CD4-positive, alpha-beta T cell treated with Interleukin-15 for 4 hours (primary cell): Measurements from ENCODE around the gene PIANP.
"Not testable (repeated sequence)": the region's sequence is repeated elsewhere in the genome, so short reads cannot be mapped to it uniquely, and the experiment has no call there.

ENCODE experiments used
- DNase-seq: peaks from one replicate; pipeline ENCODE4 v3.0.0-alpha.2; 2020; ENCODE audit warnings: low spot score

Gene PIANP, protein sequence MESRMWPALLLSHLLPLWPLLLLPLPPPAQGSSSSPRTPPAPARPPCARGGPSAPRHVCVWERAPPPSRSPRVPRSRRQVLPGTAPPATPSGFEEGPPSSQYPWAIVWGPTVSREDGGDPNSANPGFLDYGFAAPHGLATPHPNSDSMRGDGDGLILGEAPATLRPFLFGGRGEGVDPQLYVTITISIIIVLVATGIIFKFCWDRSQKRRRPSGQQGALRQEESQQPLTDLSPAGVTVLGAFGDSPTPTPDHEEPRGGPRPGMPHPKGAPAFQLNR

DNA sequence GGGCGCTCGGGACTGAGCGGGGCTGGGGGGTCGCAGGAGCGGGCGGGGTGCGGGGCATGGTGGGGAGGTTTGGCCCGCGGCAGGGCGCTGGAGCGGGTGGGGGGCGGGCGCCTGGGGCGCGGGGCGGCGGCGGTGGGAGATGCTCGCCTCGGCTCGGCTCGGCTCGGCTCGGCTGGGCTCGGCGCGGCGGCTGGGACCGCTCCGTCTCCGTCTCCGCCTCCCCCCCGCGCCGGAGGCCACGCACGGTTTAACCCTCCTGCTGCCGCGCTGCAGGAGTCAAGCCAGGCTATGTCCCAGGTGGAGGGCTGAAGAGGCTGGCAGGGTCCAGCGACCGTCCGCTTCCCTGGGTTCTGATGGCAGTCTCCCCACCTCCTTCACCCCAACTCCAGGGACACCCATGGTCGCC is at the start of gene PIANP:
TSS of gene PIANP (minus strand) at position 170 of the 406 bp plus-strand sequence. CDS start 2,754 bp downstream, outside the sequence.
- peak; percentile 31 for DNase-seq

DNA sequence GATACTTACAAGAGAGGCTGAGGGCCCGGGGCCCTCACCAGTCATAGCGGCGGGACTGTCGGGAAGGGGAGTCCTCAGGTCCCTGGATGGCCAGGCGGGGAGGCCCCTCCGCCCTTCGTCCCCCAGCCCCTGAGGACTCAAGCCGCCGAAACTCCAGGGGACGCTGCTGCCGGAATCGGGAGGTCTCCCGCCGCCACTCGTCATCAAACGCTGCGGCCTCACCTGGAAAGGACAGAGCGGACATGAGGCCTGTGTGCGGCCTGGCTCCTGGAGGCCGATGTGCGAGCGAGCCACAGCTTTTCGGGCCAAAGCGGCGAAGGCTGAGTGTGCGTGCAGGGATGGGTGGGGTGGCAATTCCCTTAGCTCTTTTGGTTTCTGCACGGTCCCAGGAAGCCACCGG is 48.1 kb upstream of the PIANP start:
- no peak for DNase-seq

DNA sequence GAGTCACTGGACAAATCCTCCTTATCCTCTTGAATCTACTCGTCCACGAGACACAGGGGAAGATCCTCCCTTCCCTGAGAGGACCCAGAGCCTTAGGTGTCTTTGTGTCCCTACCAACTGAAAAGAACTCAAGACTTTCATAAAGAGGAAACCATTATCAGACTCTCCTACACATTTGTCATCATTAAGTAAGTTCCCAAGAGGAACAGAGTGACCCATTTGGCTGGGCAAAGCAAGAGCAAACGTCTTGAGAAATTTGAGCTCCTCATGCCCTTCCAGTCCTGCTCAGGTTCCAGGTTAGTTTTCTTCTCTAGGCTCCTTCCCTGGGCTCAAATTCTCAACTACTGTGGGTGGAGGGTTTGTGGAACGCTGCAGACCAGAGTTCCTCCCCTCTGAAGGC is 46.6 kb upstream of the PIANP start:
- no peak for DNase-seq

DNA sequence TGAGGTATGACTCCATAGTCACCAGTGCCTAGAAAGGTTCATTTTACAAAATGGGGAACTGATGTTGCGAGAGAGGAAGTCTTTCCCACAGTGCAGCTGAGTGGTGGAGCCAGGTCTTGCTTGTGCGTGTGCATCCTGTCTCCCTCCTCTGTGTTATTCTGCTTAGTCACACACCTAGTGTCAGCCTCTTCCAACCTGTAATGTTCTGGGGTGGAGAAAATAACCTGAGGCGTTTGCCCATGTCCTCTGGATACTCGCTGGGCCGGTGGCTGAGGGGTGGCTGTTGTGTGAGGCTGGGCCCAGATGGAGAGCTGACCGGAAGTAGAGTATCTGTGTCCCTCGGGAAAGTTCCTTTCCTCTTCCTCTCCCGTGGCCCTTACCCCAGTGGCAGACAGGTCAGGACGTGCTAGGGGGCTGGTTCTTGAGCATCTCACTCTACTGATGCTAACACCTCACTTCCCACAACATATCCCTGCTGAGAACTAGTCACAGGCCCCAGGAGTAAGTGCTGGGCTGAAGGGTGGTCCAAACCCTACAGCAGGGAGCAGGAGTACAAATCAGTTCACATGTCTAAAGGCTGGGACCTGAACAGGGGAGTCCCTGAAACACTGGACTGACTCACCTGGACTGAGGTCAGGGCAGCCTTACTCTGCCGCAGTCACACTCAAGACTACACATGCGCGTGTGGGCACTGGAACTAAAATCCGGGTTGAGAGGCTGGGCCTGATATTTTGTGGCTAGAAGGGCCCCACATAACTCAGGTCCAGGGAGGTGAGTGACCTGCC is 45.3 kb upstream of the PIANP start:
- peak; percentile 29 for DNase-seq

DNA sequence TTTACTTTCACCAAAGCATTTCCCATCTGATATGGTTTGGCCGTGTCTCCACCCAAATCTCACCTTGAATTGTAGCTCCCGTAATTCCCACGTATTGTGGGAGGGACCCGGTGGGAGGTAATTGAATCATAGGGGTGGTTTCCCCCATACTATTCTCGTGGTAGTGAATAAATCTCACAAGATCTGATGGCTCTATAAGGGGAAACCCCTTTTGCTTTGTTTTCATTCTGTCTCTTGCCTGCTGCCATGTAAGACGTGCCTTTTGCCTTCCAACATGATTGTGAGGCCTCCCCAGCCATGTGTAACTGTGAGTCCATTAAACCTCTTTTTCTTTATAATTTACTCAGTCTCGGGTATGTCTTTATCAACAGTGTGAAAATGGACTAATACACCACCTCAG is 42.7 kb upstream of the PIANP start:
- DNase-seq, result not testable (repeated sequence)

DNA sequence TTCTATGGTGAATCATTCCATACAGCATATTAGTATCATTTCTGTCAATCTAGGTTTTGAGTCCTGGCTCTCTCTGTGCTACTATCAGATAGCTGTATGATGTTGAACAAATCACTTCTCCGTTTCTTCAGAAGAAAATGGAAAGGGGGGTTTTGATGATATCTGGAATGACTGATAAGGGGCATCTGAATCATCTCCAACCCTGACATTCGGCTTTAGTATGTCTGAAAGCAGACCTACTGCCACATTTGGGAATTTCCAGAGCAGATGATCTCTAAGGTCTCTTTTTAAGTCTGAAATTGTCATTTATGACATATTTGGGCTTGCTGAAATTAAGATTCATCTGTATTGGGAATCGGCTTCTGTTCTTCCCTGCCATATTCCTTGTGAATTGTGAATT is 42.2 kb upstream of the PIANP start:
- no peak for DNase-seq

DNA sequence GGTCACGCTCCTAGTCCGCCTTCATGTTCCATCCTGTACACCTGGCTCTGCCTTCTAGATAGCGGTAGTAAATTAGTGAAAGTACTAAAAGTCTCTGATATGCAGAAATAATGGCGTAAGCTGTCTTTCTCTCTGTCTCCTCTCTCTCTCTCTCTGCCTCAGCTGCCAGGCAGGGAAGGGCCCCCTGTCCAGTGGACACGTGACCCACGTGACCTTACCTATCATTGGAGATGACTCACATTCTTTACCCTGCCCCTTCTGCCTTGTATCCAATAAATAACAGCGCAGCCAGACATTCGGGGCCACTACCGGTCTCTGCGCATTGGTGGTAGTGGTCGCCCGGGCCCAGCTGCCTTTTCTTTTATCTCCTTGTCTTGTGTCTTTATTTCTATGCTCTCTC is 41.5 kb upstream of the PIANP start:
- DNase-seq, result not testable (repeated sequence)

DNA sequence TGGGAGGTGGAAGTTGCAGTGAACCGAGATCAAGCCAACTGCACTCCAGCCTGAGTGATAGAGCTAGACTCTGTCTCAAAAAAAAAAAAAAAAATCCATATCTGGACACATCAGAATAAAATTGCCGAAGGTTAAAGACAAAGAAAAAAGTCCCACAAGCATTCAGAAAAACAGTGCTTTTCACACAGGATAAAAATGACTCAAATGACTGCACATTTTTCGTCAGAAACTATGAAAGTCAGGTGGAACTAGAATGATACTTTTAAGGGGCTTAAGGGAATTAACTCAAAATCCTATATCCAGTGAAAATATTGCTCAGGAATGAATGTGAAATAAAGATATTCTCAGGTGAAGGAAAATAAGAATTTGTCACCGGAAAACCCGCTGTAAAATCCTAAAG is 36.1 kb upstream of the PIANP start:
- DNase-seq, result no peak

DNA sequence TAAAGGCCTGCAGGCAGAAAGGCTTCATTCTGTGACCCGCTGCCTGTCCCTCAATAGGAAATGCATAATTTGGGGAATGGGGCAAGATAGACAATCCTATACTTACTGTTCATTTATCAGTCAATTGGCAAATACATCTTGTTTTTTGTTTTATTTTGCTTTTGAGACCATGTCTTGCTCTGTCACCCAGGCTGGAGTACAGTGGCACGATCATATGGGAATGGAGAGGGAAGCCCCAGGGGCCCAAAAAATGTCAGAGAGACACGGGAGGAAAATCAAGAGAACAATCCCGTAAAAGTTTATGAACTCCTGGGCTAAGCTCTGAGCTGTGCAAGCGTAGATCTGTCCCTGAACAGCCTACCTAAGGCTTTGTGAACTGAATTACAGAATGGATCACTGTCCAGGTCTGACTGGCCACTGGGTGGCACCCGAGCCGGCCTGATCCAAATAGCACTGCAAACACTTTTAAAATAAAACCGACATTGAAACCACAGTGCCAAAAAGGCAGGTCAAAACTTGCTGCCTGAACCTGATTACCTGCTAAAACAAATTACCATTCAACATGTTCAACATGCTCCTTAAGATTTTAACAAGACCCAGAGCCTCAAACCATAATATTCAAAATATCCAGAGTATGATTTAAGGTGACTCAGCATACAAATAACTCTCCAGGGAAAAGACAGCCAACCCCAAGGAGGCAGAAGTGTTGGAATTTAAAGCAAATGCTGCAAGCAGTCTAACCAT is 35.0 kb upstream of the PIANP start:
- peak; percentile 44 for DNase-seq

DNA sequence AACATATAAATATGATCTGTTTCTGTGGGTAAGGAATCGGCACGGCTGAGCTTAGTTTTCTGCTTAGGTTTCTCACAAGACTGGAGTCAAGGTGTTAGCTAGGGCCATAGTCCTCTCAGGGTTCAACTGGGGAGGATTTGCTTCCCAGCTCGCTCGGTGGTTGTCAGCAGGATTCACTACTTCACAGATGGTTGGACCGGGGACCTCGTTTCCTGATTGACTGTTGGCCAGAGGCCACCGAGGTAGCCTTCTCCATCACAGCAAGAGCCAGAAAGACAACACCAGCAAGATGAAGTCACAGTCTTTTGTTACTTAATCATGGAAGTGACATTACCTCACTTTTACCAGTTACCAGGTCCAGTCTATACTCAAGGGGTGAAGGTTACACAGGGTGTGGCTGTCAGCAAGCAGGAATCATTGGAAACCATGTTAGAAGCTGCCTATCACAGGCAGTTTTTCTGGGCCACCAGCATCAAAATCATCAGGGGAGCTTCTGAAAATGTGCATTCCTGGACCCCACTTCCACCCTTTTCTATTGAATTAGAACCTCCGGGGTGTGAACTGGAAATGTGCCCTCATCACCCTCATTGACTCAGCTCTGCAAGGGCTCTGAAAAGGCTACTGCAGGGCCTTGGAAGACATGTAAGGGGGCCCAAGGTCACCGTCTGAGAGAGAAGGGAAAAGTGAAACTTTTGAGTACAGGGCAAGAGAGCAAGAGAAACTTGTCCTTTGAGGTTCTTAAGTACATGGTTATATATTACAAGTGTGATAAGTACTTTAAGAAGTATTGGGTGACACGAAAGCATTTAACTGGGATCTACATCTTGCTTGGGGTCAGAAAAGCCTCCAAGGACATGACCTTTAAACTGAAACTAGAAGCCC is 34.1 kb upstream of the PIANP start:
- DNase-seq, result no peak

DNA sequence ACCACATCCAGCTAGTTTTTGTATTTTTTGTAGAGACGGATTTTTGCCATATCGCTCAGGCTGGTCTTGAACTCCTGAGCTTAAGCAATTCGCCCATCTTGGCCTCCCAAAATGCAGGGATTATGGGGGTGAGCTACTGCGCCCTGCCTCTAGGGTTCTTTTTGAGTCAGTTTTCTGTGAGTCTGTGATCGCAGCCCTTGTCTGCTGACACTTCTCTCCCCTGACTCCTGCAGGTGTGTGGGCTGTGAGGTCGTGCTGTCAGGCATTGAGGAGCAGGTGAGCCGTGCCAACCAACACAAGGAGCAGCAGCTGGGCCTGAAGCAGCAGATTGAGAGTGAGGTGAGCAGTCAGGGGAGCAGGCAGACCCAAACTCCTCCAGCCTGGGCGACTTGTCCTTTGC is 29.6 kb upstream of the PIANP start:
- DNase-seq, result no peak

DNA sequence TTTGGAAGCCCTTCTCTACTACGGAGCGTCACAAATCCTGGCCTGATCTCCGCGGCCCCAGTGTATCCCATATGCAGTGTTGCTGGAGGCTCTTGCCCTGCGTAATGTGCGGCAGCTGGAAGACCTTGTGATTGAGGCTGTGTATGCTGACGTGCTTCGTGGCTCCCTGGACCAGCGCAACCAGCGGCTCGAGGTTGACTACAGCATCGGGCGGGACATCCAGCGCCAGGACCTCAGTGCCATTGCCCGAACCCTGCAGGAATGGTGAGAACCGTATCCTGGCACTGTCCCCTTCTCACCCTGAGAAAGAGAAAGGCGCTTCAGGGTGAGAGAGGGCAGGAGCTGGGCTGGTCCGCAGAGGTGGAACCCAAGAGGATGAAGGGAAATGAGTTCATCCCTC is 28.6 kb upstream of the PIANP start:
- DNase-seq, result no peak

DNA sequence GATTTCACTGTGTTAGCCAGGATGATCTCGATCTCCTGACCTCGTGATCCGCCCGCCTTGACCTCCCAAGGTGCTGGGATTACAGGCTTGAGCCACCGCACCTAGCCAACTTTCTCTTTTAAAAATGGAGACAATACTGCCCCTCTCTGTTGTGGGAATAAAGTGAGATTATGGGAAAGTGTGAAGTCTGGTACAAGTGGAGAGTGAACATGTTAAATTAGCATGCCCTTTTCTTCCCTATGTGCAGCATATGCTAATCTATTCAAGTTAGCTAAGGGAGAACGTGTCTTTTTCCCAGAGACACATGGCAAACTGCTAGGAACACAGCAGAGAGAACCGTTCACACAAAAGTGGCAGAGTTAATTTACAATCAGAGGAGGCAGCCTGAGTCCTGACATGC is 24.7 kb upstream of the PIANP start:
- no peak for DNase-seq

DNA sequence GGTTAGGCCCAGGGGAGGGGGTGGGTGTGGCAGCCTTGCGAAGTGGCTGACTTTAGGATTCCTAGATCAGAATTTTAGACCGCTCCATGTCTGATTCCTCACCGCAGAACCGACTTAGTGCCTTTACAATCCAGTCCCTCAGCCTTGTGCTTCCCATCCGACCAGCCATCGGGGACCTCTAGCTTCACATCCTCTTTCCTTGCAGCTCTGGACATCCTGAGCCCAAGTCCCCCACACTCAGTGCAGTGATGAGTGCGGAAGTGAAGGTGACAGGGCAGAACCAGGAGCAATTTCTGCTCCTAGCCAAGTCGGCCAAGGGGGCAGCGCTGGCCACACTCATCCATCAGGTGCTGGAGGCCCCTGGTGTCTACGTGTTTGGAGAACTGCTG is 23.8 kb upstream of the PIANP start:
- DNase-seq, result no peak

DNA sequence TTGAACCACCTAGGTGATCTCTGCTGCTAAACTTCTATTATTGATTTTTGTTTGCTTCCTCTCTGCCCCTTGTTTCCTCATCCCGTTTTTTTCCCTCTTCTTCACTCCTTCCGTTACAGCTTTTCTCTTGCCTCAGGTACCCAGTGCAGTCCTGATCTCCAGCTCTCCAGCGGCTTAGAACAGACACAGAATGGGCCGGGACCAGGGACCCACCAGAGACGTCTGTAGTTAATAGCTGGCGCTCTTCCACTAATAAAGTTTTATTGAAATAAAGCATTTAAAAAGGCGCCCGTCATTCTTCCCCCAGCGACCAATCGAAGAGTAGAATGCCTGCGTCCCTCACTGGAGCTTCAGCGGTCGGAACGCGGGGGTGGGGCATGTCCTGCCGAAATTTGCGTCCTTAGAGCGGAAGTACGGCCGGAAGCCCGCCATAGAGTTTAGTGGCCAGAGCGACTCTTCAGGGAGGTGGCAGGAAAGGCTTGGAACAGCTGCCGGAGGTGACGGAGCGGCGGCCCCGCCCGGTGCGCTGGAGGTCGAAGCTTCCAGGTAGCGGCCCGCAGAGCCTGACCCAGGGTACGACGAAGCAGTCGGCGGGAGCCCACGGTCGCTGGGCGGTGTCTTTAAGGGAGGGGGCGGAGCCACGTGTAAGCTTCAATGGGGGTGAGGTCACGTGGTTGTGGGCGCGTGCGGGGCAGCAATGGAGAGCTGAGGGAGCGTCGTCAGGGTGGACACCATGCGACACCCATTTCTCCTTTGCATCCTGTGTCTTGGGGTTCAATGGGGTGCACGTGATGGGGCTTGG is 23.2 kb upstream of the PIANP start, which contains the start of gene COPS7A:
TSS of gene COPS7A (plus strand) at position 440 of the 802 bp plus-strand sequence. CDS start 611 bp downstream, outside the sequence.
- DNase-seq, result peak; percentile 99

DNA sequence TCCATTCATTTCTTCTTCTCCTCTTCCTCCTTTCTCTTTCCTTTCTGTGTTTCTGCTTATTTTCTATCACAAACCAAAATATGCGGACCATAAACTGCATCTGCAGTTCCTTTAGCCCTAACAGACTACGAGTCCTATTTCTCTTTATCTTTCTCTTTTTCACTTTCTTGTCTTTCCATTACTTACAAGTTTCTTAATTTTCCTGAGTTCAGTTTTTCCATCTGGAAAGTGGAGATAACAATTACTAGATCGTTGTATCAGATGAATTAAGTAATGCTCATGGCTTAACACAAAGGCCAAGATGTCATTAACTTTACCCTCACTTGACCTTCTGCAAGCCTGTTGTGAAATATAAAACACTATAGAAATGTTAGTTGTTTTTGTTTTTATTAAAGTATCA is 22.2 kb upstream of the PIANP start:
- DNase-seq, result no peak

DNA sequence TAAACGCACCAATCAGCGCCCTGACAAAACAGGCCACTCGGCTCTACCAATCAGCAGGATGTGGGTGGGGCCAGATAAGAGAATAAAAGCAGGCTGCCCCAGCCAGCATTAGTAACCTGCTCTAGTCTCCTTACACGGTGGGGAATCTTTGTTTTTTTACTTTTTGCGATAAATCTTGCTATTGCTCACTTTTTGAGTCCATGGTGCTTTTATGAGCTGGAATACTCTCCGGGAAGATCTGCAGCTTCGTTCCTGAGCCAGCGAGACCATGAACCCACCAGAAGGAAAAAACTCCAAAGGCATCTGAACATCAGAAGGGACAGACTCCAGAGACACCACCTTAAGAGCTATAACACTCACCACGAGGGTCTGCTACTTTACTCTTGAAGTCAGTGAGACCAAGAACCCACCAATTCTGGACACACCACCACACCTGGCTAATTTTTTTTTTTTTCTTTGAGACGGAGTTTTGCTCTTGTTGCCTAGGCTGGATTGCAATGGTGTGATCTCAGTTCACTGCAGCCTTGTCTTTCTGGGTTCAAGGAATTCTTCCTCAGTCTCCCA is 16.3 kb upstream of the PIANP start:
- no peak for DNase-seq

DNA sequence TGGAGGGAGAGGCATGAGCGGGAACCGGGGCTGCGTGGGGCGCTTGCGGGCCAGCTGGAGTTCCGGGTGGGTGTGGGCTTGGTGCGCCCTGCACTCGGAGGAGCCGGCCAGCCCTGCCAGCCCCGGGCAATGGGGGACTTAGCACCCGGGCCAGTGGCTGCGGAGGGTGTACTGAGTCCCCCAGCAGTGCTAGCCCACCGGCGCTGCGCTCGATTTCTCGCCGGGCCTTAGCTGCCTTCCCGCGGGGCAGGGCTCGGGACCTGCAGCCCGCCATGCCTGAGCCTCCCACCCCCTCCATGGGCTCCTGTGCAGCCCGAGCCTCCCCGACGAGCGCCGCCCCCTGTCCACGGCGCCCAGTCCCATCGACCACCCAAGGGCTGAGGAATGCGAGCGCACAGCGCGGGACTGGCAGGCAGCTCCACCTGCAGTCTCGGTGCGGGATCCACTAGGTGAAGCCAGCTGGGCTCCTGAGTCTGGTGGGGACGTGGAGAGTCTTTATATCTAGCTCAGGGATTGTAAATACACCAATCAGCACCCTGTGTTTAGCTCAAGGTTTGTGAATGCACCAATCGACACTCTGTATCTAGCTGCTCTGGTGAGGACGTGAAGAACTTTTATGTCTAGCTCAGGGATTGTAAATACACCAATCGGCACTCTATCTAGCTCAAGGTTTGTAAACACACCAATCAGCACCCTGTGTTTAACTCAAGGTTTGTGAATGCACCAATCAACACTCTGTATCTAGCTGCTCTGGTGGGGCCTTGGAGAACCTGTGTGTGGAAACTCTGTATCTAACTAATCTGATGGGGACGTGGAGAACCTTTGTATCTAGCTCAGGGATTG is 15.6 kb upstream of the PIANP start:
- DNase-seq, result not testable (repeated sequence)

DNA sequence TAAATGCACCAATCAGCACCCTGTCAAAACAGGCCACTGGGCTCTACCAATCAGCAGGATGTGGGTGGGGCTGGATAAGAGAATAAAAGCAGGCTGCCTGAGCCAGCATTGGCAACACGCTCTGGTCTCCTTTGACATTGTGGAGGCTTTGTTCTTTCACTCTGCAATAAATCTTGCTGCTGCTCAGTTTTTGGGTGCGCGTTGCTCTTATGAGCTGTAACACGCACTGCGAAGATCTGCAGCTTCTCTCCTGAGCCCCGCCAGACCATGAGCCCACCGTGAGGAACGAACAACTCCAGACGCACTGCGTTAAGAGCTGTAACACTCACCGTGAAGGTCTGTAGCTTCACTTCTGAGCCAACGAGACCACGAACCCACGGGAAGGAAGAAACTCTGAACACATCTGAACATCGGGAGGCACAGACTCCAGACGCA is 8.4 kb upstream of the PIANP start:
- no peak for DNase-seq

DNA sequence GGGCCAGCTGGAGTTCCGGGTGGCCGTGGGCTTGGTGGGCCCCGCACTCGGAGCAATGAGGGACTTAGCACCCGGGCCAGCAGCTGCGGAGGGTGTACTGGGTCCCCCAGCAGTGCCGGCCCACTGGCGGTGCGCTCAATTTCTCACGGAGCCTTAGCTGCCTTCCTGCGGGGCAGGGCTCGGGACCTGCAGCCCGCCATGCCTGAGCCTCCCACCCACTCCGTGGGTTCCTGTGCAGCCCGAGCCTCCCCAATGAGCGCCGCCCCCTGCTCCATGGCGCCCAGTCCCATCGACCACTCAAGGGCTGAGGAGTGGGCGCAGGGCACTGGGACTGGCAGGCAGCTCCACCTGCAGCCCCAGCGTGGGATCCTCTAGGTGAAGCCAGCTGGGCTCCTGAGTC is 7.7 kb upstream of the PIANP start:
- DNase-seq, result not testable (repeated sequence)
